Esophagus muscularis mucosa (tissue), 4 donors: Measurements from ENCODE around the gene TM4SF4. TPM values are rescaled to one million over a fixed set of nuclear protein-coding genes. Genes with fewer than 3 reads are reported as not detected.

Experiments used
- DNase-seq: peaks from one replicate; pipeline ENCODE4 v3.0.0-alpha.2; 2017; ENCODE audit errors: extremely low spot score
- H3K27ac ChIP-seq, 4 donors: fragments of 200-600 bp; sonication (generic); replicated peaks in 1 of 4; 1 replicate in 3 of 4; 2 replicates in 1 of 4; pipeline ENCODE4 v1.5.1; 2016 to 2019; ENCODE audit warnings: mild to moderate bottlenecking in 1 of 4
- H3K27me3 ChIP-seq, 4 donors: fragments of 200-600 bp; sonication (generic); one replicate each; pipeline versions ENCODE4 v1.5.1 to v1.6.0; 2016 to 2019
- H3K36me3 ChIP-seq, 4 donors: fragments of 200-600 bp; sonication (generic); one replicate each; pipeline ENCODE4 v1.5.1; 2016 to 2019
- H3K4me1 ChIP-seq, 4 donors: fragments of 200-600 bp; sonication (generic); one replicate each; pipeline ENCODE4 v1.5.1; 2016 to 2019
- H3K4me3 ChIP-seq, 4 donors: fragments of 200-600 bp; sonication (generic); 1 replicate in 2 of 4; 2 replicates in 2 of 4; pipeline ENCODE4 v1.5.1; 2016 to 2019; ENCODE audit warnings: mild to moderate bottlenecking in 4 of 4, moderate library complexity in 1 of 4
- H3K9me3 ChIP-seq, 4 donors: fragments of 200-600 bp; sonication (generic); 1 replicate in 3 of 4; 2 replicates in 1 of 4; pipeline ENCODE4 v1.5.1; 2016 to 2019
- EP300 ChIP-seq: sonication (generic); formaldehyde crosslinking; IDR thresholded peaks from one replicate; pipeline ENCODE4 v1.6.1; 2017; ENCODE audit warnings: antibody characterized with exemption
- POLR2A ChIP-seq: fragments of 450-650 bp; IDR thresholded peaks from one replicate; pipeline ENCODE4 v1.6.1; 2017; ENCODE audit warnings: antibody characterized with exemption, moderate library complexity, mild to moderate bottlenecking, low read depth
- POLR2AphosphoS5 ChIP-seq, 2 donors: sonication (generic); formaldehyde crosslinking; IDR thresholded peaks; one replicate each; pipeline ENCODE4 v1.6.1; 2017; ENCODE audit warnings: antibody characterized with exemption in 2 of 2
- WGBS: methylation state at CpG from one replicate; pipeline ENCODE4 v1.1.5; 2018; 5-methylcytosine and 5-hydroxymethylcytosine counted together
- intact Hi-C: fragments of 100-400 bp; cut with DNase I; formaldehyde crosslinking; loops from one replicate; pipeline ENCODE4 v1.15.1; 2023
- total RNA-seq, 4 donors: library from RNA; depleted of rRNA; stranded (reverse); fragments of >200 nt; gene quantifications; one replicate each; pipeline versions ENCODE4 v1.1.0 to v1.2.1, GENCODE V29; 2016
- TF ChIP-seq, protein P1 (sequence below), 3 experiments: fragments of 200-600 bp in 2 of 3; fragments of 450-650 bp in 1 of 3; sonication (generic) in 2 of 3; IDR thresholded peaks; one replicate each; pipeline ENCODE4 v1.5.1; 2017 to 2019; ENCODE audit warnings: antibody characterized with exemption in 3 of 3, mild to moderate bottlenecking in 2 of 3, moderate library complexity in 1 of 3

The TM4SF4 gene
- total RNA-seq, 4 donors from 2014 or later = 0.11 to 5.5 (median 2.7) TPM; not detected in 1

DNA sequence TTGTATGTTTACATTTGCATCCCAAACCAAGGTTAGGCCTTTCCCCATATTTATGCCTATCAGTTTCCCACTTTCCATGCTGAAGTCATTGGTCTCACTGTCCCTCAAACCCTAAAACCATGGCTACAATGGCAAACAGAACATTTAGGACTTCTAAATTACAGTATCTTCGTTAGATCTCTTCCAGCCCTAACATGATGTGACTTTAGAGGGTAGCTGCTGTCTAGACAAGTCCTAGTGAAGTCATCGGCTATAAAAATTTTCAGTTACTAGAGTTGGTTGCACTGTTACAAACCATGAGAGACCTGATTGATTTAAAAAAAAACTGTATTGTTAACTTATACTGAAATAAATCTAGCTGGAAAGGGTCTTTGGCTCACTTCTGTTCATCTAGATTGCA, 54.6 kb downstream of the TM4SF4 start:
- Histone ChIP-seq H3K4me1 (peaks cover 24 to 81% (median 73%) of the 10 kb centered on the region in 4 donors), H3K9me3 (no peaks in the 10 kb centered on the region), H3K4me3 (no peak overlapping the region), H3K27ac (peak overlapping the region; percentile 53 to 73 (median 68)), H3K36me3 (peaks cover 4 to 20% (median 19%) of the 10 kb centered on the region in 4 donors), H3K27me3 (no peaks in the 10 kb centered on the region)
- intact Hi-C loops = no loop called here
- WGBS = 91% methylated on average over 2 of the region's 2 CpGs
- TF ChIP-seq, protein P1, sequence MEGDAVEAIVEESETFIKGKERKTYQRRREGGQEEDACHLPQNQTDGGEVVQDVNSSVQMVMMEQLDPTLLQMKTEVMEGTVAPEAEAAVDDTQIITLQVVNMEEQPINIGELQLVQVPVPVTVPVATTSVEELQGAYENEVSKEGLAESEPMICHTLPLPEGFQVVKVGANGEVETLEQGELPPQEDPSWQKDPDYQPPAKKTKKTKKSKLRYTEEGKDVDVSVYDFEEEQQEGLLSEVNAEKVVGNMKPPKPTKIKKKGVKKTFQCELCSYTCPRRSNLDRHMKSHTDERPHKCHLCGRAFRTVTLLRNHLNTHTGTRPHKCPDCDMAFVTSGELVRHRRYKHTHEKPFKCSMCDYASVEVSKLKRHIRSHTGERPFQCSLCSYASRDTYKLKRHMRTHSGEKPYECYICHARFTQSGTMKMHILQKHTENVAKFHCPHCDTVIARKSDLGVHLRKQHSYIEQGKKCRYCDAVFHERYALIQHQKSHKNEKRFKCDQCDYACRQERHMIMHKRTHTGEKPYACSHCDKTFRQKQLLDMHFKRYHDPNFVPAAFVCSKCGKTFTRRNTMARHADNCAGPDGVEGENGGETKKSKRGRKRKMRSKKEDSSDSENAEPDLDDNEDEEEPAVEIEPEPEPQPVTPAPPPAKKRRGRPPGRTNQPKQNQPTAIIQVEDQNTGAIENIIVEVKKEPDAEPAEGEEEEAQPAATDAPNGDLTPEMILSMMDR (IDR thresholded peaks at IDR 0.05) = no peak
- no peak for TF ChIP-seq POLR2A
- TF ChIP-seq POLR2AphosphoS5 (IDR thresholded peaks at IDR 0.05) = no peak
- TF ChIP-seq EP300 = no peak
- no peak for DNase-seq

DNA sequence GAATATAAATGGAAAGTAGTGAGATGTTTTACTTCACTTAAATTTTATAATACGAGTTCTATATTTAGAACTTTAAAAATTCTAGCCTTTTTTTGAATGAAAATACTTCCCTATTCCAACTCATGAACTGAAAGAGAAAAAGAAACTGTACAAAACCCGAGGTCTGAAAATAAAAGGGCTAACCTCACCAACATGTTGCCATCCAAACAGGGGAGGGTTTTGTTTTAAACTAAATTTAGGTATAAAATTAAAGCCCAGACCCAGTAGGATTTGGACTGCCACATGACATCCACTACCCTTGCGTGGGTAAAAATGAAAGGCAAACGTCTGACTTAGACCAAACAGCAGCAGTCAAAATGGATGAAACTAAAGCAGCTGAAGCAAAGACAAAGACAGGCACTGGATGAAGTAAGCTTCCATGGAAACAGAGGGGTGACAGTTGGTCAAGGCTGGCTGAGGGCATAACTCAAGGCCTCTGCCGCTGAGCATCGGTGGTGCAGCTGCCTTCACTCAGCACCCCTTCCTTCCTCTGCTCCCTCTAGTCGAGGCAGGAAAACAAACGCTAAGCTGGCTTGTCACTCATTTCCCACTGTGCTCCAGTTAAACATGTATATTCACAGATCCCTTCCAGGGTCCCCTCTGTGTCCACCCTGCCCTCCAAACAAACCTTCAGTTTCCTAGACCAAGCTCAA, 58.1 kb downstream of the TM4SF4 start:
- TF ChIP-seq POLR2AphosphoS5 (IDR thresholded peaks at IDR 0.05) (no peak), EP300 (no peak), POLR2A (no peak)
- TF ChIP-seq, protein P1 (IDR thresholded peaks at IDR 0.05) = no peak
- intact Hi-C loops = loop anchor here (5.0 kb wide), 2 partner anchors 45 to 125 kb away; partner anchors contain the start of gene WWTR1
- DNase-seq = no peak
- peak overlapping the region; percentile 53 to 81 (median 74) for H3K27ac ChIP-seq
- H3K4me3 ChIP-seq = peak overlapping the region in 1 of 4 donors; percentile 1
- H3K36me3 ChIP-seq = no peaks in the 10 kb centered on the region
- peaks cover 45 to 94% (median 90%) of the 10 kb centered on the region in 4 donors for H3K4me1 ChIP-seq
- 29% methylated on average over 8 of the region's 8 CpGs for WGBS
- H3K9me3 ChIP-seq = no peaks in the 10 kb centered on the region
- H3K27me3 ChIP-seq = no peaks in the 10 kb centered on the region

DNA sequence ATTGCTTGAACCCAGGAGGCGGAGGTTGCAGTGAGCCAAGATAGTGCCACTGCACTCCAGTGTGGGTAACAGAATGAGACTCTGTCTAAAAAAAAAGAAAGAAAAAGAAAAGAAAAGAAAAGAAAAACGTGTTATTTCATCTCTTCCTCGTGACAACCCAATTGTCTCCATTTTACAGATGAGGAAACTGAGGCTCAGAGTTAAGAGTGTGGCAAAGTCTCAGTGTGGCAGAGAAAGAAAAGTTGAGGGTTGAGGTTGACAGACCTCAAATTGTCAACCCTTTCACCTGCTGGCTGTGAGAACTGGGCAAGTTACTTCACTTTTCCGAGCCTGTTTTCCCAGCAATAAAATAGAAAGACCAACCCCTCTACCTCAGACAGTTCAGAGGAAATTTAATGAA, 59.6 kb downstream of the TM4SF4 start:
- intact Hi-C loops = loop anchor here (5.0 kb wide), 2 partner anchors 43 to 123 kb away; partner anchors contain the start of gene WWTR1
- TF ChIP-seq, protein P1 (IDR thresholded peaks at IDR 0.05) = no peak
- 86% methylated on average over 4 of the region's 4 CpGs for WGBS
- Histone ChIP-seq H3K36me3 (no peaks in the 10 kb centered on the region), H3K4me3 (no peak overlapping the region), H3K4me1 (peaks cover 36 to 94% (median 89%) of the 10 kb centered on the region in 4 donors), H3K9me3 (no peaks in the 10 kb centered on the region), H3K27me3 (no peaks in the 10 kb centered on the region), H3K27ac (peak overlapping the region; percentile 53 to 81 (median 74))
- no peak for DNase-seq

DNA sequence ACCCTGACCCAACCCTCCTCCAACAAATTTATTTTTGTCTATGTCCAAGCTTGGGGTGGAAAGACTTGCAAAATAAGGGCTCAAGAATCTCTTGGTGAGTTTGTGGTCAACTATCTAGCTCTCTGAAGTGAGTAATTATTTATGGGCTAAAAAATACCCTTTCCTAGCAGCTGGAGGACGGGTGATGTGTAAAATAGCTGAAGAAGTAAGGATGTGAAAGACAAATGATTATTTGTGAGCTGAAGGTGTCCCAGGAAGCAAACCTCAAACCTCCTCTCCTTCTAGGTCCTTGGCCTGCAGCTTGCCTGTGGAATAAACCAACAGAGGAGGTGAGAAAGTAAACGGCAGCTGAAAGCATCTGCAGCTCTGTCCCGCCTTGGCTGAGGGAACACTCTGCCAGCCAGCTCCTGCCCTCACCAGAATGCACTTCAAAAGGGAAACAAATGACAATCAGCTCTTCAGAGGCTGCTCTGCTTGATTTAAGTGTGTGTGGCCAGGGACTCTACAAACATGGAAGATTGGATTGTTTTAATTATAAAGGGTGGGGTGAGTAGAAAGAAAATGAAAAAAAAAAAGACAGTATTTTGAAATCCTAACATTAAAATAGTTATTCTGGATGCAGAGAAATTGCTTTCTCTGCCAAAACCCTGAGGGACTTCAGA, 60.3 kb downstream of the TM4SF4 start:
- no peak for DNase-seq
- Histone ChIP-seq H3K9me3 (no peaks in the 10 kb centered on the region), H3K4me3 (peak overlapping the region in 2 of 4 donors; percentile 15 to 20), H3K4me1 (peaks cover 43 to 98% (median 94%) of the 10 kb centered on the region in 4 donors), H3K27me3 (no peaks in the 10 kb centered on the region), H3K36me3 (no peaks in the 10 kb centered on the region), H3K27ac (peak overlapping the region; percentile 53 to 81 (median 74))
- intact Hi-C loops = loop anchor here (5.0 kb wide), 2 partner anchors 42 to 122 kb away; partner anchors contain the start of gene WWTR1
- peak in 1 of 2 donors; percentile 23 for TF ChIP-seq POLR2AphosphoS5 (IDR thresholded peaks at IDR 0.05)
- TF ChIP-seq, protein P1 (IDR thresholded peaks at IDR 0.05) = no peak
- 19% methylated on average over 3 of the region's 3 CpGs for WGBS
